Measurements from ENCODE around the gene NXF2. TPM values are rescaled to one million over a fixed set of nuclear protein-coding genes. Genes with fewer than 3 reads are reported as not detected.
"Not testable (repeated sequence)": the region's sequence is repeated elsewhere in the genome, so short reads cannot be mapped to it uniquely, and the experiment has no call there.

The NXF2 gene, protein sequence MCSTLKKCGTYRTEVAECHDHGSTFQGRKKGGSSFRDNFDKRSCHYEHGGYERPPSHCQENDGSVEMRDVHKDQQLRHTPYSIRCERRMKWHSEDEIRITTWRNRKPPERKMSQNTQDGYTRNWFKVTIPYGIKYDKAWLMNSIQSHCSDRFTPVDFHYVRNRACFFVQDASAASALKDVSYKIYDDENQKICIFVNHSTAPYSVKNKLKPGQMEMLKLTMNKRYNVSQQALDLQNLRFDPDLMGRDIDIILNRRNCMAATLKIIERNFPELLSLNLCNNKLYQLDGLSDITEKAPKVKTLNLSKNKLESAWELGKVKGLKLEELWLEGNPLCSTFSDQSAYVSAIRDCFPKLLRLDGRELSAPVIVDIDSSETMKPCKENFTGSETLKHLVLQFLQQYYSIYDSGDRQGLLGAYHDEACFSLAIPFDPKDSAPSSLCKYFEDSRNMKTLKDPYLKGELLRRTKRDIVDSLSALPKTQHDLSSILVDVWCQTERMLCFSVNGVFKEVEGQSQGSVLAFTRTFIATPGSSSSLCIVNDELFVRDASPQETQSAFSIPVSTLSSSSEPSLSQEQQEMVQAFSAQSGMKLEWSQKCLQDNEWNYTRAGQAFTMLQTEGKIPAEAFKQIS
- polyA plus RNA-seq (ENCODE audit: insufficient read length), result not detected

DNA sequence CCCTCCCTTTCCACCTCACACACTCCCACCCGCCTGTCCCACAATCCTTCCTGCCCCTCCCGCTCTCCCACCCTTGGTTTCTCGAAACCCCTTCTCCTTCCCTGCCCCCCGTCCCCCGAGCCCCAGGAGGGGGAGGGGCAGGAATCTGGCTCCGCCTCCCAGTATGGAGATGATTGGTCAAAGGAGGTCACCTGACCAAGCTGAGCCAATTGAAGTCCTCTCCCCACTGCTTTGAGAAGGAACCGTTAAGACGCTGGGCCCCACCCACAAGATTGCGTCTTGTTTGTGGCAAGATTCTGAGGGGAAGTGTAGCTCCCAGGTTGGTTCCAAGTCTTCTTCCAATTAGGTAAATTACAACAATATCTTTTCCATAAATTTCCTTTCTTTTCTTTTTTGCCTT, at the start of gene NXF2:
Gene NXF2 (plus strand): TSS at position 275 of the 400 bp plus-strand sequence. CDS start 59,912 bp downstream, outside the sequence.
- DNase-seq (ENCODE audit: low read depth), result not testable (repeated sequence)

DNA sequence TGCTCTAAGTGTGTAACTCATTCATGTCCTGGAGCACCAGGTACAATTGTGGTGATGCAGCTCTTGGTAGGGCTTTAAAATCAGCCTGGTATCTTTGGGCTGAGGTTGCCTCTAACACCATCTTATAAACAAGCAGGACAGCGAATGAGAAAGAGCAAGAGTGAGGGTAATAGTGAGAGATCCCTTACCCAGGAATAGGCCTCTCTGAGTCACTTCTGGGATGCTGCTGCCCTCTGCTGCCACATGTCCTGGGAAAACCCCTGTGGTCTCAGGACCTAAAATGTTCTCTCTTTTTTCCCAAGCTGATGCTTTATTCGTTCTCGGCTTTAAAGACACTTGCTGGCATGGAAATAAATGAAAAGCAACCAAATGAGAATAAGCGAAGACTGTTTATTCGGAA, 39.0 kb upstream of the NXF2 start:
- DNase-seq (ENCODE audit: low read depth), result not testable (repeated sequence)

DNA sequence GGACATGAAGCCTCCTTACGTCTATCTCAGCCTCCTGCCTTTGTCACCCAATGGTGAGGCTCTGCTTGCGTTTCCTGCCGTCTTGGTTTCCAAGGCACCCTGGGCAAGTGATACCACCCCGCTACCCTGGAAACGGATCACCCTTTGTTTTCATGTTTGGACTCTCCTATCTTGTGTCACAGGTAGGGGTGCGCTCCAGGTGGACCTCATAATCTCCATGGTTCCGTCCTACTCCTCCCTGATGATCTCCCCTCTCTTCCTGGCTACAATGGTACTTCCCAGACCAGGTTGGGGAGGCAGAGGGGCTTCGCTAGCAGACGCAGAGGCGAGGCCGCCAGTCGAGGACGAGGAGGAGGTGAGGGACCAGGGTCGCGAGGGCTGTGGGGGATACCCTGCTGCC, 32.0 kb upstream of the NXF2 start, which contains the start of gene TCP11X1:
Gene TCP11X1 (plus strand): TSS at position 316 of the 400 bp plus-strand sequence.
- not testable (repeated sequence) for DNase-seq (ENCODE audit: low read depth)

DNA sequence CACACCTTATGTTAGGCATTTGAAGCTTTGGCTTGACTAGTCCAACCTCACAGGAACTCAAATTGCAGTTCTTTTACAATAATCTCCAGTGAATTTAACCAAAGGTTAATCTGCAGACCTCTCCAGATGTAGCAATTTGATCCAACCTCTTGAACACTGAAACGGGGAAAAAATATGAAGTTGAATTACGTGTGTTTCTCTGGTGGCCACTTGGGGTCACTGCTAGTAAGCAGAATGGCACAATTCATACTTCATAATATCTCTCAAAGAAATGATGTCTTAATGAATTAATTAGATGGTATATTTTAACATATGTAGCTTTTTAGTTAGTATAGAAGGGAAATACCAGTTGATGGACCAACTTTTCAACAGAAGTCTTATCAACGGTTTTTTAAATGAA, 30.5 kb upstream of the NXF2 start:
- not testable (repeated sequence) for DNase-seq (ENCODE audit: low read depth)

DNA sequence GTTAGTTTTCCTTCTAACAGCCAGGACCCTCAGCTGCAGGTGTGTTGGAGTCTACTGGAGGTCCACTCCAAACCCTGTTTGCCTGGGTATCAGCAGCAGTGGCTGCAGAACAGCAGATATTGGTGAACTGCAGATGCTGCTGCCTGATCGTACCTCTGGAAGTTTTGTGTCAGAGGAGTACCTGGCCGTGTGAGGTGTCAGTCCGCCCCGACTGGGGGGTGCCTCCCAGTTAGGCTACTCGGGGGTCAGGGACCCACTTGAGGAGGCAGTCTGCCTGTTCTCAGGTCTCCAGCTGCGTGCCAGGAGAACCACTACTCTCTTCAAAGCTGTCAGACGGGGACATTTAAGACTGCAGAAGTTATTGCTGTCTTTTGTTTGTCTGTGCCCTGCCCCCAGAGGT, 11.3 kb upstream of the NXF2 start:
- not testable (repeated sequence) for DNase-seq (ENCODE audit: low read depth)

DNA sequence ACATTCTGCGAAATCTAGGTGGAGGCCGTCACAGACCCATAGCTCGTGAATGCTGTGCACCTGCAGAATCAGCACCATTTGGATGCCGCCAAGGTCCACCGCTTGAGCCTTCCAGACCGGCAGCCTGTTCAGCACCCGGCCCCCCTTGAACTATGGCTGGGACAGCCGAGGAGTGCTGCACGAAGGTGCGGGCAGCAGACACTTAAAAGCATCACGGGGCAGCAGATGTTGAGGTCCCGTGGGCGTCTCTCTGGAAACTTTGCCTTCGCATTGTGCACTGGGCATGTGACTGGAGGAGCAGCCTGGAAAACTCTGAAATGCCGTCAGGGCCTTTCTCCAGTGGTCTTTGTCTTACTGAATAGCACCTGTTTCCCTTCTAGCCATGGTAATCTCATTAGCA, 6.7 kb upstream of the NXF2 start:
- DNase-seq (ENCODE audit: low read depth), result not testable (repeated sequence)

DNA sequence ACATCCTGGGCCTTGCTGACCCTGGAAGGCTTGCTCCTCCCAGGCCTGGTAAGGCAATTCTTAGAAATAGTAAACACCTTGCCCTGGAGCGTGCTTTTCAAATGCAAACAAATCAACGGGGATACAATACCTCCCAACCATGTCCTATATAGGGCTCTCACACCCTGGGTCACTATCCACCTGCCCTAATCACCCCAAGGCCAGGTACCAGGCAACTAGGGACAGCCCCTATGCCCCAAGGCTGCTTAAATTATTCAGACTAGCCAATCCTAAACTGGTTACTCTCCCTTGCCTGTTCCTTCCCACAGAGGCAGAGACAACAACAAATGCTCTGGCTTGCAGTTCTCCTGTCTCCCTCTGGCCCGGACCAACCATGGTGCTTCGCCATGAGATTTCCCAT, 25.3 kb downstream of the NXF2 start:
- DNase-seq (ENCODE audit: low read depth), result not testable (repeated sequence)

DNA sequence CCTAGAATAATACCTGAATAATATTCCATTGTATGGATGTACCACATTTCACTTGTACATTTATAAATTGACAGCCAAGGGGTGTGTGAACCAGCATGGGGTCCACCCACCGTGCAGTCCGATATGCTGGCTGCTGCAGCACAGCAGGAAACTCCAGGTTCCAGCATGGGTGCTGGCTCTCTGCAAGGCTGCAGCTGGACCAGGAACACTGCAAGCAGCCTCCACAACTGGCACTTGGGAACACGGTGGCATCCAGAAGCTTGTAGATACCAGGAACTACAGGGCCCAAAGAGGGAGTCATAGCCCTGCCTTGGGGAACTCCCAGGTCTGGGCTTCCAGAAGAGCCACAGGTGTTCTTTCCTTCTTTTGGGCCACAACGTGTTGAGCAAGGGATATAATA, 91.2 kb downstream of the NXF2 start:
- DNase-seq (ENCODE audit: low read depth), result no peak

DNA sequence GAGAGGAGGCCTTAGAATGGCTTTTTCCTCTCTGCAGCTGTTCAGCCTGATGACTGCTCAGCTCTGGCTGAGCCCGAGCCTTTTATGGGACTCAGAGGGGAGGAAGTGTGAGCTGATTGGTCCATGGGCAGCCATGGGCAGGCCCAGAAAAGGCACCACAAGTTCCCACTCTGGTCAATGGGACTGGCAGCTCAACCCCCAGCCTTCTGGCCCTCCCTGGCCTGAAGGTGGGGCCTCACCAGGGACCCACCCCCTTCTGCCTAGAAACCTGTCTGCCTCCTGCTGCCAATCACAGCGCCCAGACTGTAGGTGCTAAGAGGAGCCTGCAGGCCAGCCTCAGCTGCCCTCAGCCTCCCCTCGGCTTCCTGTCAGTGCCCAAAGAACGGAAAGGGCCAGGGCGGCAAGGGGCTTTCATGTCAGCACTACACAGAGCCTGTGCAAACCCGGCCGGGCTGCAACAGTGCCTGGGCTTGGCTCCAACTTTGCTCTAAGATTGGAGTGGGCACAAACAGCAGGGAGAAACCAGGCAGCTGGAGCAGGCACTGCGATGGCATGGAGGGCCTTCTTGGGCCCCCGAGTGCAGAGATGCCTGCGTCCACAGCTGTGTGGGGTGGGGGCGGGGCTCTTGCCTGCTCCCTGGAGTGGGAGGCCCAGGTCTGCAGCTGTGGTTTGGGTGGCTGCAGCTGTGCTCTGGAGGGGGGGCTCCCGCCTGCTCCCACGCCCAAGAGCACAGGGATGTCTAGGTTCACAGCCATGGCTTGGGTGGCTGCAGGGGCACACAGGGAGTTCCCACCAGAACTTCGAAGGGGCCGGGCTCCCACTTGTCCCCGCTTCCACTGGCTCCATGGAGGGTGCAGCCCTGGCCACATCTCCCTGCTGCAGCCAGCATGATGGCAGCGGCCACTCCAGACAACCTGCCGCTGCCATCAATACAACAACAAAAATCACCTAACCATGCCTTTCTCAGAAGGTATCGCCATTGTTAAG, 92.6 kb downstream of the NXF2 start:
- no peak for DNase-seq (ENCODE audit: low read depth)

DNA sequence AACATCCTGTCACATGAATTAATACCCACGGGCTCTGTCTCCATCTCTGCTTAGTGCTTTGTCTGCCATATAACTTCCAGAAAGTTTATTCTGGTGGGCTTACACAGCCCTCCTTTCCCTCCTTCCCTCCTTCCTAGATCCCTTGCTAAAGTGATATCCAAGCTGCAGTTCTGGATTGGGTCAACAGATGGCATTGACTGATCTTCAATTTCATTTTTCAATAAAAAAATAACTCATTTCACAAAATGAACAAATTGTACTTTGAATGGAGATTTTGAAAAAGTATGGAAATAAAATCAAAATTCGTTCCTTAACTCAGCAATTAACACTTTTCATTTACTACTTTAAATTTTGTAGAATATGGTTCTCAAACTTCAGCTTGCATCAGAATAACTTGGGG, 94.9 kb downstream of the NXF2 start:
- DNase-seq (ENCODE audit: low read depth), result no peak

DNA sequence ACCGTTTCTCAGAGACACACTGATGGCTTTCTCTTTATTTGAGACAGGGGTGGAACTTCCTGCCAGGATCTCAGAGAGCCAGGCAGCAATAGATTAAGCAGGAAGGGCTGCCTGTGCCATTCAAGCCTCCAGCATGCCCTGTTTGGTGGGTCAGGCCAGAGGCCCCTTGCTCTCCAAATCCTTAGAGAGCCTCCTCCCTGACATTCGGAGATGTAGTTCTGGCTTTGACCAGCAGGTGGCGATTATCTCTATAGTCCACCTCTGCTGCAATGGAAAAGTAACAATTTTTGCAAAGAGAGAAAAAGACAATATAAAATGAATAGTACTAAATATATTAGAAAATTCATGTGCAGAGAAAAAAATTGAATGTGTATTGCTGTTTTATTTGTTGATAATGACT, 98.9 kb downstream of the NXF2 start:
- DNase-seq (ENCODE audit: low read depth), result peak; percentile 1

Other genes with a start within 250 kb of the NXF2 start
- 0.28 TPM for gene TCEAL2, start 121.5 kb upstream of the NXF2 start, polyA plus RNA-seq (ENCODE audit: insufficient read length)
- not detected for gene TCEAL6, start 104.7 kb upstream of the NXF2 start, polyA plus RNA-seq (ENCODE audit: insufficient read length)
- not detected for gene BEX5, start 91.2 kb upstream of the NXF2 start, polyA plus RNA-seq (ENCODE audit: insufficient read length)
- gene TCP11X1, start 31.9 kb upstream of the NXF2 start, polyA plus RNA-seq (ENCODE audit: insufficient read length), result not detected
- gene NXF2B, start 192.8 kb downstream of the NXF2 start, polyA plus RNA-seq (ENCODE audit: insufficient read length), result not detected
- gene TCP11X2, start 224.6 kb downstream of the NXF2 start, polyA plus RNA-seq (ENCODE audit: insufficient read length), result not detected